IPS-18c (cell line): ENCODE measurements around the gene PPFIBP2.
"Not testable (repeated sequence)": the region's sequence is repeated elsewhere in the genome, so short reads cannot be mapped to it uniquely, and the experiment has no call there.

ENCODE experiments used
- H3K4me3 ChIP-seq: 2 replicates; pipeline ENCODE4 v1.7.0; 2013; ENCODE audit warnings: low read depth, mild to moderate bottlenecking, low read length, moderate library complexity; ENCODE audit not compliant: insufficient read depth
- H3K9me3 ChIP-seq: one replicate; pipeline ENCODE4 v1.6.1; 2013; ENCODE audit warnings: mild to moderate bottlenecking, low read length, moderate library complexity; ENCODE audit not compliant: control insufficient read depth, insufficient read depth

The PPFIBP2 gene

GRCh38 chr11:7493670-7494069, 20.1 kb upstream of the PPFIBP2 start:
- no peaks in the 10 kb centered on the region for H3K9me3 ChIP-seq
- no peak overlapping the region for H3K4me3 ChIP-seq

GRCh38 chr11:7494086-7494745, 19.6 kb upstream of the PPFIBP2 start:
- Histone ChIP-seq H3K9me3 (no peaks in the 10 kb centered on the region), H3K4me3 (no peak overlapping the region)

- H3K4me3 ChIP-seq: no peak overlapping the region
These were observed 17.8 kb upstream of the PPFIBP2 start for GRCh38 chr11:7495882-7496551.

GRCh38 chr11:7498193-7498592, 15.6 kb upstream of the PPFIBP2 start:
- H3K9me3 ChIP-seq: no peaks in the 10 kb centered on the region
- H3K4me3 ChIP-seq: no peak overlapping the region

More at GRCh38 chr11:7495882-7496551, 17.8 kb upstream of the PPFIBP2 start:
- no peaks in the 10 kb centered on the region for H3K9me3 ChIP-seq

DNA sequence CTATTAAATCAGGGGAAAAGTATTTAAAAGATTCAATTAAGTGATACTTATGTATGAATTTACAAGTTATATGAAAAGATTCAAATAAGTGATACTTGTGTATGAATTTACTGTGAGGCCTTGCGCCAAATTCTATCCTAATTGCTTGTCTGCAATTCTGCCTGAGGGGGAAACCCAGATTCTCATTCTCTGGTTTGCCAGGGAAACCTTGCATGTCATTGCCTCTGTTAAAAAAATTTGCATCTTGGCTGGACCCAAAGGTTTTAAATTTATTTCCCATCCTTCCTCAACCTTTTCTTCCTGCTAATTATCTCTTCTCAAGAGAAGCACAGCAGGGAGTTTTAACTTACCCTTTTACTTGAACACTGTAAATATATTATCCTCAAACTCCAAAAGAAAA, 14.7 kb upstream of the PPFIBP2 start:
- H3K4me3 ChIP-seq: no peak overlapping the region
- H3K9me3 ChIP-seq: no peaks in the 10 kb centered on the region

- H3K9me3 ChIP-seq: no peaks in the 10 kb centered on the region
- H3K4me3 ChIP-seq: no peak overlapping the region
These were observed 13.5 kb upstream of the PPFIBP2 start for GRCh38 chr11:7500251-7500650.

- H3K9me3 ChIP-seq: no peaks in the 10 kb centered on the region
- H3K4me3 ChIP-seq: no peak overlapping the region
These were observed 12.5 kb upstream of the PPFIBP2 start for GRCh38 chr11:7501251-7501650.

- Histone ChIP-seq H3K9me3 (no peaks in the 10 kb centered on the region), H3K4me3 (no peak overlapping the region)
These were observed 11.9 kb upstream of the PPFIBP2 start for GRCh38 chr11:7501894-7502293.

DNA sequence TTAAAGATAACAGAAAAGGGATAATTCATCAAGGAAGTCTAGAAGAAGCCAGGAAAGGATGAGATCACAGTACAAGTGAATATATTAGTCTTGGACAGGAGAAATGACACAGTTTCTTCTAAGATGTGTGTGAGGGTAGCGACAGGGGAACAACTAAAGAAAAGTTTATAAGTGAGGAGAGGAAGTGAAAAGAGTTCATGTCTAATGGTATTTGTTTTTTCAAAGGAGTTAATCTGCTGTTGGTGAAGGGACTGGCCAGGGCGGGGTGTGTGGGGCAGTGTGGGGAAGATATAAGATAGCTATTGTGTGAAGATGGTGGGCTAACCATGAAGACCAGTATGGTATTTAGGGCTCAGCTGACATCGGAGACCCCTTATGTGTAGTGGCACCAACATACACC, 7.6 kb upstream of the PPFIBP2 start:
- no peak overlapping the region for H3K4me3 ChIP-seq
- no peaks in the 10 kb centered on the region for H3K9me3 ChIP-seq

DNA sequence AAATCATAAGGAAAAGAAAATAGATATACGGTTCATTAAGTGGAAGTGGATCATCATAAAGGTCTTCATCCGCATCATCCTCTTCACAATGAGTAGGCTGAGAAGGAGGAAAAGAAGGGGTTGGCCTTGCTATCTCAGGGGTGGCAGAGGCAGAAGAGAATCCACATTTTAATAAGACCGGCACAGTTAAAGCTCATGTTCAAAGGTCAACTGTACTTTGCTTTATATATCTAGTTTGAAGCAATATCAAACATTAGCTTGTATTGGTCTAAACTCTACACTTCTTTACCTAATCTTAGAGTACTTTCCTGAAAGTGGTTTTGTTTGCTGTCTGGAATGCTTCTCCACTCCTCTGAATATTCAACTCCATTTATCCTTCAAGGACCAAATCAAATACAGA, 5.7 kb upstream of the PPFIBP2 start:
- no peak overlapping the region for H3K4me3 ChIP-seq

GRCh38 chr11:7509966-7510365, 3.8 kb upstream of the PPFIBP2 start:
- Histone ChIP-seq H3K4me3 (no peak overlapping the region), H3K9me3 (no peaks in the 10 kb centered on the region)

More for the DNA sequence above, 5.7 kb upstream of the PPFIBP2 start:
- no peaks in the 10 kb centered on the region for H3K9me3 ChIP-seq

DNA sequence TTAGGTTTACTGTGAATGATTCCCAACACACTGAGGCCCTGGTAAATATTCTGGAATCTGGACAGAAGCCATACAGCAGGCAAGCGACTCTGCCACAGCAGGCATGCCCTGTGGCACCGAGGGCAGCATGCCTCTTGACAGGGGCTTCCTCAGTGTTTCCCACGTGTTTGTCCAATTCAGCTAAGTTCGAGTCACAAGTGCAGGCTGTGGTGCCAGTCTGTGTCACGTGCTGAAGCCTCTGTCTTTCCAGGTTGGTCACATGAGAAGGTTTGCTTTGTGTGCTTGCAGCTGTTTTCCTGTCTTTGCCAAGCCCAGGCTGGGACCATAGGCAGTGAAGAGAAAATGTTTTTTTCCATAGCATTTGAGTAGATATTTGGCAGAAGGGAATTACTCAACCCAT, 2.4 kb upstream of the PPFIBP2 start:
- no peaks in the 10 kb centered on the region for H3K9me3 ChIP-seq
- no peak overlapping the region for H3K4me3 ChIP-seq

DNA sequence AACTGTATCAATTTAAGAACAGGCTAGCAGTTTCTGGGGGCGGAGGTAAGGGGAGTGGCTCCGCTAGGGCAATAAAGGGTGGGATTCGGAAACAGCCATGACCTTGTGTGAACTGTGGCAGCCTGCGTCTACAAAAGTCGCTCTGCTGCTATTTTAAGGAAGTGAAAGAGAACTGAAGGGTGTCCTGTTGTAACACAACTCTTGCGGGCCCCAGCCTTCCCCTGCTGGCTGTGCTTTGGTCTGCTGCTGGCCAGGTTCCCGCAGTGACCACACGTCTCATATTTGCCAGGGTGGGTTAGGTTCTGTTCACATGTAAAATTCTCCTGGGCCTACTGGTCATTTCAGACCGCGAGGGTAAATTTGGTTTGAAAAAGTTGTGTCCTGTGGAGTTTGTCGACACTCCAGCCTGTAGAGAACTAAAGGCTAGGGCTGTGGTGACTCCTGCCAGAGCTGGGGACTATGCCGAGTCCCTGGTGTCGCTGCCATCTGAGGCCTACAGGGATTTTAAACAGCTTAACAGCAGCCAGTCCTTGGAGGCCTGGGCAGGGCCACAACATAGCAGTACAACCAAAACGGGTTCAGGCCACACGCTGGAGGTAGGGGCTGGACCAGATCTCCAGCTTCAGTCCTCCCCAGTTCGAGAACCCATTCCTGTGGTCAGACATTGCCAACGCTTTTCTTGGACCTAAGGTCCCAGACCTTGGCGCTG, 1.1 kb upstream of the PPFIBP2 start:
- Histone ChIP-seq H3K9me3 (no peaks in the 10 kb centered on the region), H3K4me3 (peak overlapping the region; percentile 80; the same call in 1 of the 2 replicates)

- H3K4me3 ChIP-seq: peak overlapping the region; percentile 80
- no peaks in the 10 kb centered on the region for H3K9me3 ChIP-seq
These were observed 346 bp downstream of the PPFIBP2 start for GRCh38 chr11:7514099-7514591.

- no peak overlapping the region; the same call in 1 of the 2 replicates for H3K4me3 ChIP-seq
These were observed 1.7 kb downstream of the PPFIBP2 start for GRCh38 chr11:7515447-7515886.

GRCh38 chr11:7516475-7516874, 2.7 kb downstream of the PPFIBP2 start:
- H3K9me3 ChIP-seq: no peaks in the 10 kb centered on the region
- H3K4me3 ChIP-seq: no peak overlapping the region

More at GRCh38 chr11:7515447-7515886, 1.7 kb downstream of the PPFIBP2 start:
- H3K9me3 ChIP-seq: no peaks in the 10 kb centered on the region

DNA sequence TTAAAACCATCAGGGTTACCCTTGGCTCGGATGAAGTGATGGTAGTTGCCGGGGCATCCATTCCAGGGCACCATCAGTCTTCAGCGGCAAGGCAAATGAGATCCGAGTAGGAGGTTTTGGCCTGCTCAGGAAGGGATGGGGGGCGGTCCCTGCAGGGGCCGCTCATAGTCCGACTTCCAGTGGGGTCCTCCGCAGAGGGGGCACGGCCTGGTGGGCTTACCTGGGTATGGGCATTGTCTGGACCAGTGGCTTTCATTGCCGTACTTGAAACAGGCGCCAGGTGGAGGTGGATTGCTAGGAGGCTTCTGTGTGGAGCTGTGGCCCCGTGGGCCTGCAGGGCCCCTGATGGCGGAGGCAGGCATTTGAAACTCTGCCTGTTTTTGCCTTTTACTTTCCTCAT, 3.9 kb downstream of the PPFIBP2 start:
- H3K9me3 ChIP-seq, H3K4me3 ChIP-seq: not testable (repeated sequence)
